Measurements from ENCODE around the gene C4orf17.

DNA sequence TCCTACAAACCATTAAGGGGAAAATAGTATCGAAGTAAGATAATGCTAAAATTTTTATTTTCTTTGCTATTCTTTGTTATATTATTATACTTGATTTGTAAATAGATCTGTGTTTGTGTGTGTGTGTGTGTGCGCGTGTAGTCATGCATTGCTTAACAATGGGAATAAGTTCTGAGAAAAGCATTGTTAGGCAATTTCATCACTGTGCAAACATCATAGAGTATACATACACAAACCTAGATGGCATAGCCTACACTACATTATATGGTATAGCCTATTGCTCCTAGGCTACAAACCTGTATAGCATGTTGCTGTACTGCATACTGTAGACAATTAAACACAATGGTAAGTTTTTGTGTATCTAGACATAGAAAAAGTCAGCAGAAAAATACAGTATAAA lies 80.9 kb downstream of the C4orf17 start:
- no peak for TF ChIP-seq POLR2A (IDR thresholded peaks at IDR 0.05)
- TF ChIP-seq, protein P1, sequence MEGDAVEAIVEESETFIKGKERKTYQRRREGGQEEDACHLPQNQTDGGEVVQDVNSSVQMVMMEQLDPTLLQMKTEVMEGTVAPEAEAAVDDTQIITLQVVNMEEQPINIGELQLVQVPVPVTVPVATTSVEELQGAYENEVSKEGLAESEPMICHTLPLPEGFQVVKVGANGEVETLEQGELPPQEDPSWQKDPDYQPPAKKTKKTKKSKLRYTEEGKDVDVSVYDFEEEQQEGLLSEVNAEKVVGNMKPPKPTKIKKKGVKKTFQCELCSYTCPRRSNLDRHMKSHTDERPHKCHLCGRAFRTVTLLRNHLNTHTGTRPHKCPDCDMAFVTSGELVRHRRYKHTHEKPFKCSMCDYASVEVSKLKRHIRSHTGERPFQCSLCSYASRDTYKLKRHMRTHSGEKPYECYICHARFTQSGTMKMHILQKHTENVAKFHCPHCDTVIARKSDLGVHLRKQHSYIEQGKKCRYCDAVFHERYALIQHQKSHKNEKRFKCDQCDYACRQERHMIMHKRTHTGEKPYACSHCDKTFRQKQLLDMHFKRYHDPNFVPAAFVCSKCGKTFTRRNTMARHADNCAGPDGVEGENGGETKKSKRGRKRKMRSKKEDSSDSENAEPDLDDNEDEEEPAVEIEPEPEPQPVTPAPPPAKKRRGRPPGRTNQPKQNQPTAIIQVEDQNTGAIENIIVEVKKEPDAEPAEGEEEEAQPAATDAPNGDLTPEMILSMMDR (IDR thresholded peaks at IDR 0.05), result no peak
